RWPE2 (cell line): ENCODE data around the gene NR5A2.

Experiments used
- ATAC-seq: fragments of 200-7000 bp; cut with Tn5 transposase; 3 replicates; pipeline ENCODE4 v1.9.1; 2021; ENCODE audit warnings: low read depth
- DNase-seq: peaks from one replicate; pipeline ENCODE4 v3.0.0-alpha.2; 2020; ENCODE audit warnings: low spot score
- H3K27ac ChIP-seq: fragments of 450-650 bp; 2 replicates; pipeline ENCODE4 v1.5.1; 2017; ENCODE audit warnings: mild to moderate bottlenecking; ENCODE audit not compliant: poor library complexity, severe bottlenecking
- H3K27me3 ChIP-seq: fragments of 250-450 bp; sonication (Bioruptor Pico); 2 replicates; pipeline ENCODE4 v1.5.1; 2021; ENCODE audit warnings: mild to moderate bottlenecking, moderate library complexity; ENCODE audit not compliant: insufficient read depth, poor library complexity, severe bottlenecking
- H3K36me3 ChIP-seq: fragments of 250-450 bp; sonication (Bioruptor Pico); 2 replicates; pipeline ENCODE4 v1.5.1; 2020; ENCODE audit warnings: low read depth, mild to moderate bottlenecking, moderate library complexity
- H3K4me1 ChIP-seq: fragments of 250-450 bp; sonication (Bioruptor Pico); 2 replicates; pipeline ENCODE4 v1.5.1; 2021; ENCODE audit warnings: mild to moderate bottlenecking, moderate library complexity; ENCODE audit not compliant: insufficient read depth, poor library complexity, severe bottlenecking
- H3K4me3 ChIP-seq: fragments of 250-450 bp; sonication (Bioruptor Pico); 2 replicates; pipeline ENCODE4 v1.5.1; 2021; ENCODE audit warnings: mild to moderate bottlenecking, moderate library complexity; ENCODE audit not compliant: severe bottlenecking
- H3K9me3 ChIP-seq: fragments of 250-450 bp; sonication (Bioruptor Pico); 2 replicates; pipeline ENCODE4 v1.5.1; 2021; ENCODE audit warnings: mild to moderate bottlenecking, moderate library complexity; ENCODE audit not compliant: severe bottlenecking
- CTCF ChIP-seq: fragments of 450-650 bp; IDR thresholded peaks from one replicate; pipeline ENCODE4 v1.5.1; 2017; ENCODE audit warnings: mild to moderate bottlenecking, moderate library complexity; ENCODE audit not compliant: poor library complexity, severe bottlenecking

NR5A2 gene

DNA sequence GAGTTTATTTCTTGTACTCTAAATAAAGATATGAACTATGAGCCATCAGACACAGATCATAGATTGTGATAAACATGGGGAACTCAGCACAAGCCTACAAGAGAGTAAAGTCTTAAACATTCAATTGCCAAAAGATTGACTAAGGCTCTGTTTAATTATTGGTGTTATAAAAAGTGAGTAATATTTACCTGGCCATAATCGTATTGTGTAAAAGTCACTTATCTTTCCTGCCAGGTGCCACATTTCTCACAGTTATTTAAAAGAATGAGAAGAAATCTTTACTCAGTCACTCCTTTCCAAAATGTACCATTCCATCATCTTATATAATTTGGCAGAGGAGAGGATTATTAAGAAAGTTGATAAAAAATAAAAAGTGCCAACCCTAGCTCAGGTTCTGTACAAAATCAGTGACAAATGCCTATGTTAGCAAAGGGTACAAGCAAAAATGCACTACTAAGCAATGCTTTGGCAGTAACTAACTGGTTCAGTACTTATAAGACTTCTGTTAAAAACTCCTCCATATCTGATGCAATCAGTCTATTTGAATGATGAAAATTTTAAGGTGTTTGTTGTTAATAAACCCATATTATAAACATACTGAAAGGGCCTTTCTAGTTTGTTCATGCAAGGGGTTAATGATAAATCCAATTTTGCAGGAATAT lies 5.8 kb upstream of the NR5A2 start:
- no peak for ATAC-seq
- no peak overlapping the region for H3K4me3 ChIP-seq
- H3K27me3 ChIP-seq, result no peaks in the 10 kb centered on the region
- no peaks in the 10 kb centered on the region for H3K4me1 ChIP-seq
- H3K9me3 ChIP-seq, result no peaks in the 10 kb centered on the region
- no peaks in the 10 kb centered on the region for H3K36me3 ChIP-seq
- no peak for DNase-seq
- no peak for TF ChIP-seq CTCF
- no peak overlapping the region for H3K27ac ChIP-seq

GRCh38 chr1:200022239-200022804 lies 5.2 kb upstream of the NR5A2 start:
- H3K4me3 ChIP-seq, result no peak overlapping the region
- H3K36me3 ChIP-seq, result no peaks in the 10 kb centered on the region
- H3K9me3 ChIP-seq, result no peaks in the 10 kb centered on the region
- no peaks in the 10 kb centered on the region for H3K4me1 ChIP-seq
- no peak overlapping the region for H3K27ac ChIP-seq
- no peaks in the 10 kb centered on the region for H3K27me3 ChIP-seq
- TF ChIP-seq CTCF, result no peak
- no peak for ATAC-seq
- DNase-seq, result no peak

DNA sequence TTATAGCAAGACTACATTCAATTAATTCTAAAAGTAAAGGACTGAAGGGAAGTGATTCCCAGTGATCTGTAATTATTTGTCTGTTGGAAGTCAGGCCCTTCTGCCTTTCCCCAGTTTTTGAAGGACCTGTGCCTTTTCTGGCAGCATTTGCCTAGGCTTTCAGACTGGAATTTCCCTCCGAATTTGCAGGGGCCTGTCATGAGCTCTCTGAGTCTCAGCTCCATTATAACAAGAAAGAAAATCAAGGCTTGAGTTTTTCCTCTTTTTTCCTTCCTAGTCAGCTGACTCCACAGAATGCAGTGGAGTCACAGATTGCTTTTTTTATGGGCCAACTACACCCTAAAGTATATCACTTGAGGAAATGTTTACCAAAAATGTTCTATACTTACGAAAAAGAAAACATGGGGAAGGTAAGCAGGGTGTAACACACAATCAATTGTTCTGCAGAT lies 1.1 kb downstream of the NR5A2 start:
- Histone ChIP-seq H3K4me1 (no peaks in the 10 kb centered on the region), H3K4me3 (peak overlapping the region; percentile 39), H3K9me3 (no peaks in the 10 kb centered on the region), H3K27ac (no peak overlapping the region), H3K27me3 (no peaks in the 10 kb centered on the region), H3K36me3 (no peaks in the 10 kb centered on the region)
- DNase-seq (no peak), ATAC-seq (peak; percentile 20)
- no peak for TF ChIP-seq CTCF

GRCh38 chr1:200029035-200029821 lies 1.7 kb downstream of the NR5A2 start:
- DNase-seq, result no peak
- Histone ChIP-seq H3K27ac (no peak overlapping the region), H3K9me3 (no peaks in the 10 kb centered on the region), H3K36me3 (no peaks in the 10 kb centered on the region), H3K4me3 (peak overlapping the region; percentile 39), H3K4me1 (no peaks in the 10 kb centered on the region), H3K27me3 (no peaks in the 10 kb centered on the region)
- peak; percentile 93 for ATAC-seq
- TF ChIP-seq CTCF, result no peak
